NT2/D1 (cell line): ENCODE data around the gene TBC1D20.

Experiments
- SUZ12 ChIP-seq: IDR thresholded peaks from 2 replicates; pipeline ENCODE4 v1.6.1; 2011; ENCODE audit not compliant: insufficient read length, insufficient read depth; ENCODE audit errors: extremely low read depth
- YY1 ChIP-seq: IDR thresholded peaks from 2 replicates; pipeline ENCODE4 v1.6.1; 2011; ENCODE audit not compliant: insufficient read length, insufficient read depth
- ZNF274 ChIP-seq: IDR thresholded peaks from 2 replicates; pipeline ENCODE4 v1.6.1; 2011; ENCODE audit warnings: mild to moderate bottlenecking, low read depth, low read length

DNA sequence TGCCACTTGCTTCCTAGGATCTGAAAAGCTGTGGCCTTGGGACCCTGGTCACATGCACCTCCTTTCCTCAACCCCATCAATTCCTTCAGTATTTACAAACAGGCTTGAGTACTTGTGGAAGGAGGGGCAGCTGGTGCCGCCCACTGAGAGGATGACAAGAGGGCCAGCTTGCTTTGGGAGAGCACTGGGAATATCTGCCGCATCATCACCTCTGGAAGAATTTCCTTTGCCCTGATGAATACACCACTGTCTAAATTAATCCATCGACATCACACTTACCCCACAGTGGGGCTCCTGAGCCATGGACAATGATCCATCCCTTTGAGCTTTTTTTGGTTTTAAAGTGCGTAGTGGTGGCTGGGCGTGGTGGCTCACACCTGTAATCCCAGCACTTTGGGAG is 25.9 kb downstream of the TBC1D20 start:
- TF ChIP-seq YY1, result no peak
- TF ChIP-seq SUZ12, result no peak
- TF ChIP-seq ZNF274, result no peak
